ENCODE results near the gene POU2F1. TPM values are rescaled to one million over a fixed set of nuclear protein-coding genes. Genes with fewer than 3 reads are reported as not detected.

POU2F1 gene
- total and polyA plus RNA-seq, 2 donors (not counting 1 experiment from before 2014, with no cell fraction given), result 5.2 to 48.8 TPM

GRCh38 chr1:167206166-167206835 lies 14.4 kb upstream of the POU2F1 start:
- Histone ChIP-seq H2AFZ (ENCODE audit: insufficient read depth, low read depth, low read length, poor library complexity, severe bottlenecking) (no peak overlapping the region), H3K4me1 (ENCODE audit: control insufficient read depth in 2 of 2, insufficient read depth in 2 of 2, low read length in 2 of 2) (peaks cover 0 to 4% of the 10 kb centered on the region in 2 donors), H3K4me2 (replicated peaks; ENCODE audit: low read depth, low read length, poor library complexity, severe bottlenecking) (no peak overlapping the region), H3K4me3 (ENCODE audit: control extremely low read depth in 1 of 5, extremely low read depth in 1 of 5, insufficient read depth in 1 of 5, low read depth in 2 of 5, low read length in 4 of 5) (no peak overlapping the region), H3K9me3 (ENCODE audit: control extremely low read depth in 1 of 3, control insufficient read depth in 2 of 3, insufficient read depth in 1 of 3, low read length in 2 of 3) (peaks cover 17 to 46% (median 30%) of the 10 kb centered on the region in 3 donors), H3K9ac (ENCODE audit: low read length) (no peak overlapping the region), H3K27ac (ENCODE audit: low read length in 2 of 2) (no peak overlapping the region), H3K27me3 (replicated peaks in 1 of 4; ENCODE audit: control extremely low read depth in 1 of 4, control insufficient read depth in 3 of 4, insufficient read depth in 4 of 4, low read length in 3 of 4) (no peaks in the 10 kb centered on the region), H3K79me2 (ENCODE audit: control insufficient read depth, insufficient read depth, low read length) (no peaks in the 10 kb centered on the region), H3K36me3 (replicated peaks in 1 of 2; ENCODE audit: control extremely low read depth in 1 of 2, control insufficient read depth in 1 of 2, extremely low read depth in 1 of 2, insufficient read depth in 2 of 2, low read length in 1 of 2) (no peaks in the 10 kb centered on the region), H4K20me1 (ENCODE audit: control insufficient read depth, insufficient read depth, low read length, poor library complexity, severe bottlenecking) (no peaks in the 10 kb centered on the region)
- DNase-seq (no peak), ATAC-seq (ENCODE audit: low read depth) (no peak)
- ChIA-PET CTCF (no interaction called here), POLR2A (no interaction called here)
- Mint-ChIP-seq H3K4me1 (peaks cover 6% of the 10 kb centered on the region), H3K4me3 (no peak overlapping the region), H3K27ac (no peak overlapping the region), H3K9me3 (ENCODE audit: insufficient read depth) (peaks cover 16% of the 10 kb centered on the region), H3K27me3 (no peaks in the 10 kb centered on the region)
- 100% methylated on average over 2 of the region's 3 CpGs for WGBS (ENCODE audit: insufficient coverage)
- intact Hi-C loops (cut with micrococcal nuclease), result no loop called here
- TF ChIP-seq, protein P1, sequence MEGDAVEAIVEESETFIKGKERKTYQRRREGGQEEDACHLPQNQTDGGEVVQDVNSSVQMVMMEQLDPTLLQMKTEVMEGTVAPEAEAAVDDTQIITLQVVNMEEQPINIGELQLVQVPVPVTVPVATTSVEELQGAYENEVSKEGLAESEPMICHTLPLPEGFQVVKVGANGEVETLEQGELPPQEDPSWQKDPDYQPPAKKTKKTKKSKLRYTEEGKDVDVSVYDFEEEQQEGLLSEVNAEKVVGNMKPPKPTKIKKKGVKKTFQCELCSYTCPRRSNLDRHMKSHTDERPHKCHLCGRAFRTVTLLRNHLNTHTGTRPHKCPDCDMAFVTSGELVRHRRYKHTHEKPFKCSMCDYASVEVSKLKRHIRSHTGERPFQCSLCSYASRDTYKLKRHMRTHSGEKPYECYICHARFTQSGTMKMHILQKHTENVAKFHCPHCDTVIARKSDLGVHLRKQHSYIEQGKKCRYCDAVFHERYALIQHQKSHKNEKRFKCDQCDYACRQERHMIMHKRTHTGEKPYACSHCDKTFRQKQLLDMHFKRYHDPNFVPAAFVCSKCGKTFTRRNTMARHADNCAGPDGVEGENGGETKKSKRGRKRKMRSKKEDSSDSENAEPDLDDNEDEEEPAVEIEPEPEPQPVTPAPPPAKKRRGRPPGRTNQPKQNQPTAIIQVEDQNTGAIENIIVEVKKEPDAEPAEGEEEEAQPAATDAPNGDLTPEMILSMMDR (IDR thresholded peaks at IDR 0.05), result no peak
- TF ChIP-seq EZH2 (IDR thresholded peaks at IDR 0.05; ENCODE audit: borderline replicate concordance, insufficient read depth, low read depth, low read length, poor library complexity, severe bottlenecking), result no peak

GRCh38 chr1:167207940-167208623 lies 12.6 kb upstream of the POU2F1 start:
- CTCF ChIA-PET, result no interaction called here
- Mint-ChIP-seq H3K9me3 (ENCODE audit: insufficient read depth) (peaks cover 16% of the 10 kb centered on the region), H3K27me3 (no peaks in the 10 kb centered on the region), H3K4me1 (peaks cover 6% of the 10 kb centered on the region), H3K27ac (no peak overlapping the region), H3K4me3 (no peak overlapping the region)
- H3K9ac ChIP-seq (ENCODE audit: low read length), result no peak overlapping the region
- H3K79me2 ChIP-seq (ENCODE audit: control insufficient read depth, insufficient read depth, low read length), result no peaks in the 10 kb centered on the region
- no peak overlapping the region for H2AFZ ChIP-seq (ENCODE audit: insufficient read depth, low read depth, low read length, poor library complexity, severe bottlenecking)
- H3K36me3 ChIP-seq (replicated peaks in 1 of 2; ENCODE audit: control extremely low read depth in 1 of 2, control insufficient read depth in 1 of 2, extremely low read depth in 1 of 2, insufficient read depth in 2 of 2, low read length in 1 of 2), result no peaks in the 10 kb centered on the region
- no CpG with 5 or more reads among the region's 6 CpGs for WGBS (ENCODE audit: insufficient coverage)
- H3K27me3 ChIP-seq (replicated peaks in 1 of 4; ENCODE audit: control extremely low read depth in 1 of 4, control insufficient read depth in 3 of 4, insufficient read depth in 4 of 4, low read length in 3 of 4), result no peaks in the 10 kb centered on the region
- TF ChIP-seq, protein P1 (IDR thresholded peaks at IDR 0.05), result no peak
- no peak for TF ChIP-seq EZH2 (IDR thresholded peaks at IDR 0.05; ENCODE audit: borderline replicate concordance, insufficient read depth, low read depth, low read length, poor library complexity, severe bottlenecking)
- H3K4me2 ChIP-seq (replicated peaks; ENCODE audit: low read depth, low read length, poor library complexity, severe bottlenecking), result no peak overlapping the region
- intact Hi-C loops (cut with micrococcal nuclease), result no loop called here
- no peak overlapping the region for H3K4me3 ChIP-seq (ENCODE audit: control extremely low read depth in 1 of 5, extremely low read depth in 1 of 5, insufficient read depth in 1 of 5, low read depth in 2 of 5, low read length in 4 of 5)
- no peak for ATAC-seq (ENCODE audit: low read depth)
- DNase-seq, result no peak
- H3K9me3 ChIP-seq (ENCODE audit: control extremely low read depth in 1 of 3, control insufficient read depth in 2 of 3, insufficient read depth in 1 of 3, low read length in 2 of 3), result peaks cover 17 to 49% (median 30%) of the 10 kb centered on the region in 3 donors
- no peaks in the 10 kb centered on the region for H4K20me1 ChIP-seq (ENCODE audit: control insufficient read depth, insufficient read depth, low read length, poor library complexity, severe bottlenecking)
- POLR2A ChIA-PET, result interaction anchor here (0.7 kb wide), 1 partner anchor 371 kb away, joined by 9 read pairs; no protein-coding TSS in a partner anchor
- H3K27ac ChIP-seq (ENCODE audit: low read length in 2 of 2), result no peak overlapping the region
- H3K4me1 ChIP-seq (ENCODE audit: control insufficient read depth in 2 of 2, insufficient read depth in 2 of 2, low read length in 2 of 2), result peaks cover 0 to 4% of the 10 kb centered on the region in 2 donors
